ENCODE measurements around the gene INO80D.

The INO80D gene

DNA sequence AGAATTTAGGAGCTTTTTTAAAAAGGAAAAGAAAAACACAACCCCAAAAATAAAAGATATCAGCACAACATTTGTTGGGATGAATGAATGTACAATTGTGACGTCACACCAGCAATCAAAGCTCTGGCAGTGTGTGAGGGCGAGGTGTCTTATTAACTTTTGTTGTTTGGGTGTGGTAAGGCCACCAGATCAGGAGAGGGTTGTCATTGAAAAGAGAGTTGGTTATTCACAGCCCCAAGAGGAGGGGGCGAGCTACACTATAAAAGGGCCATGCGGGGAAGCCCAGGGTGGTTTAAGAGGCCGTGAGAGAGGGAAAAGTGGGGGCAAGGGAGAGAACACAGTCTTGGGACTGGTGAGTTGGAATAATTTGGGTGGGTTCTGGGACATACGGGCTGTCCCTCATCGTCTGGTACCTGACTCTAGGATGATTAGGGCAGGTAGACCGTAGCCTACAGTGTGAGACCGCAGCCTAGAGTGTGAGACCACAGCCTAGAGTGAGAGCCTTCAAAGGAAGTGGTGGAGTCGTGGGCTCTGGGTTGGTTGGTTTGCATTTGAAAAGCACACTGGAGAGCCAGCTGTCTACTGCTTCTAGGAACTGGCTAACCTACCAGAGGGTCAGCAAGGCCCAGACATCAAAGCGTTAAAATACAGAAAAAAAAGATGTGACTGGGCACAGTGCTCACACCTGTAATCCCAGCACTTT lies 128.4 kb downstream of the INO80D start:
- no peak for ATAC-seq
- Mint-ChIP-seq H3K9me3 (peaks cover 5% of the 10 kb centered on the region), H3K4me3 (no peak overlapping the region), H3K27ac (no peak overlapping the region), H3K27me3 (peaks cover 14% of the 10 kb centered on the region), H3K4me1 (no peaks in the 10 kb centered on the region), H3K36me3 (no peaks in the 10 kb centered on the region)

DNA sequence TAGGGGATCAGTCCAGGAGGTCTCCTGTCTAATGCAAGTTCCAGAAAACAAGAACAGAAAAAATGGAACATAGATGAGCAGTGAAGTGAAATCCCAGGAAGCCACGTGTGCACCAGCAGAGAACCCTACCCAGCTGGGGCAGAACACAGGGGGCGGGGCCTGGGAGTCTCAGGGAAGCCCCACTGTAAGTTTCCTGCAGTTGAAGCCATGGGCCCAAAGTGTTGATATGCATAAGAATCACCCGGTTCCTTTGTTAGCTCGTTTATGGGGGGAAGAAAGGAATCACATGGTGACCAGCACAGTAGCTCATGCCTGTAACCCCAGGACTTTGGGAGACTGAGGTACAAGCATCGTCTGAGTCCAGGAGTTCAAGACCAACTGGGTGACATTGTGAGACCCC lies 131.3 kb downstream of the INO80D start:
- Mint-ChIP-seq H3K36me3 (no peaks in the 10 kb centered on the region), H3K27me3 (peaks cover 27% of the 10 kb centered on the region), H3K27ac (no peak overlapping the region), H3K9me3 (peaks cover 10% of the 10 kb centered on the region), H3K4me1 (no peaks in the 10 kb centered on the region), H3K4me3 (no peak overlapping the region)
- no peak for ATAC-seq

DNA sequence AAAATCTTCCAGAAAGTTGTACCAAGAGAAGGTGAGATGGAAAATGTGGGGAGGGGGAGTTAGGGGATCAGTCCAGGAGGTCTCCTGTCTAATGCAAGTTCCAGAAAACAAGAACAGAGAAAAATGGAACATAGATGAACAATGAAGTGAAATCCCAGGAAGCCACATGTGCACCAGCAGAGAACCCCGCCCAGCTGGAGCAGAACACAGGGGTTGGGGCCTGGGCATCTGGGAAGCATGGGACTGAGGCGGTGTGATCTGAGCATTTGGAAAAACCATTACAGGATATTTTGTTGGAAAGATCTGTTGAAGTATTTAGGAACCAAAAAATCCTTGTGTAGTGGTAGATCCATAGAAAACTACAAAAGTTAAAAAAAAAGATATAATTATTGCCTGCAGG lies 133.7 kb downstream of the INO80D start:
- Mint-ChIP-seq H3K36me3 (no peaks in the 10 kb centered on the region), H3K4me1 (no peaks in the 10 kb centered on the region), H3K27me3 (peaks cover 39% of the 10 kb centered on the region), H3K9me3 (peaks cover 10% of the 10 kb centered on the region), H3K4me3 (no peak overlapping the region), H3K27ac (no peak overlapping the region)
- ATAC-seq = no peak

DNA sequence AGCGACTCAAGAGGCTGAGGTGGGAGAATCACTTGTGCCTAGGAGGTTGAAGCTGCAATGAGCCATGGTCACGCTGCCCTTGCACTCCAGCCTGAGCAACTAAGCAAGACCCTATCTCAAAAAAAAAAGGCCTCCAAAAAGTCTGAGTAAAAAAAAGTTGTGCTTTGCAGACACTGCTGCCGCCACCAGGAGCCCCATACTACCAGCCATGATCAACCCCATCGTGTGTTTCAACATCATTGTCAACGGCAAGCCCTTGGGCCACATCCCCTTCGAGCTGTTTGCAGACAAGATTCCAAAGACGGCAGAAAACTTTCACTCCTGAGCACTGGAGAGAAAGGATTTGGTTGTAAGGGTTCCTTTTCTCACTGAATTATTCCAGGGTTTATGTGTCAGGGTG lies 137.1 kb downstream of the INO80D start:
- Mint-ChIP-seq H3K4me3 (no peak overlapping the region), H3K27me3 (peaks cover 46% of the 10 kb centered on the region), H3K36me3 (no peaks in the 10 kb centered on the region), H3K4me1 (no peaks in the 10 kb centered on the region), H3K27ac (no peak overlapping the region), H3K9me3 (peaks cover 10% of the 10 kb centered on the region)
- no peak for ATAC-seq

DNA sequence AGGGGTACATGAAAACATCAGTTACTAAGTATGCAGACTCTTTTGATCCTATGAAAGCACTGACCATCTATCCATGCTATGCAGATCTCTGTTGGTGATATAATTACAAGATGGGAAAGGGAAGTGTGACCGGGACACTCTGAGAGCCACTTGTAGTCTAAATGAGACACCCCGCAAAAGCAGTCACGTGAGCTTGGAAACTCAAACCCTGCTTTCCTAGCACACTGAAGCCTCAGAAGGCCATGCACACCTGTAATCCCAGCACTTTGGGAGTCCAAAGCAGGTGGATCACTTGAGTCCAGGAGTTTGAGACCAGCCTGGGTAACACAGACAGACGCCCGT lies 137.5 kb downstream of the INO80D start:
- peaks cover 10% of the 10 kb centered on the region for H3K9me3 Mint-ChIP-seq
- ATAC-seq = no peak
- no peak overlapping the region for H3K4me3 Mint-ChIP-seq
- no peaks in the 10 kb centered on the region for H3K4me1 Mint-ChIP-seq
- peaks cover 46% of the 10 kb centered on the region for H3K27me3 Mint-ChIP-seq
- no peaks in the 10 kb centered on the region for H3K36me3 Mint-ChIP-seq
- no peak overlapping the region for H3K27ac Mint-ChIP-seq

DNA sequence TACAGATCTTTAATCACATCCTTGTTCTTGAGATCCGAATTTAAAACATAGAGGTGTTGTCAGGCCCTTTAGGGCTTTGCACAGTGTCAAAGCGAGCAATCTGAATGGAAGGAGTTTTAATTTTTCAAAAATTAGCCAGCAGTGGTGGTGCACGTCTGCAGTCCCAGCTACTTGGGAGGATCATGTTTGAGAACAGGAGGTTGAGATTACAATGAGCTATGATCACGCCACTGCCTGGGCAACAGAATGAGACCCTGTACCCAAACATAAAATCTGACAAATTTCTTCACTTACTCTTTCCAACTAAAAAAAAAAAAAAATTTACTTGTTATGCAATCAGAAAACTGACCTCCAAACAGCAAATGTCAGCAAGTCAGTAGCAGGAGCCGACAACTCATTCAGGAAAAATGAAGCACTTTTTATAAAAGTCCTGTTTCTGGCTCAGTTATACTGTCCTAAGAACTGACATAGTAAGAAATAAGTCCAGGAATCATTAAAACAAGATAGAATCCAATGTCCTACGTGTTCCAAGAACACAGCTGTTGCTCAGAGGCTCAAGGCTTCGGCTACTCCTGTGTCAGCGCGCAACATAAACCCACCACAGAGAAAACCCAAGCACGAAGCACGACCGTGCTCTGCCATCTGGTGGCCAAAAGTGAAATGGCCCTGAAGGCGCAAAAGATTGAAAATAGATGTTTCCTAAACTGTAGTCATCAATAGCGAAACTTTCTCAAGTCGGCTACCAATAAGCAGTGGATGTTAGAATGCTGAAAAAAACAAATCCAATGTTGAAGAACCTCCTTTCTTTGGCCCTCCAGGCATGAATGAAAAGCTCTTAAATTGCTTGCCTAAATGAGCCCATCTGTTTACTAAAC lies 138.1 kb downstream of the INO80D start:
- no peak overlapping the region for H3K27ac Mint-ChIP-seq
- H3K4me3 Mint-ChIP-seq = no peak overlapping the region
- H3K36me3 Mint-ChIP-seq = no peaks in the 10 kb centered on the region
- H3K9me3 Mint-ChIP-seq = peaks cover 7% of the 10 kb centered on the region
- no peaks in the 10 kb centered on the region for H3K4me1 Mint-ChIP-seq
- peak; percentile 46 for ATAC-seq
- H3K27me3 Mint-ChIP-seq = peaks cover 46% of the 10 kb centered on the region

DNA sequence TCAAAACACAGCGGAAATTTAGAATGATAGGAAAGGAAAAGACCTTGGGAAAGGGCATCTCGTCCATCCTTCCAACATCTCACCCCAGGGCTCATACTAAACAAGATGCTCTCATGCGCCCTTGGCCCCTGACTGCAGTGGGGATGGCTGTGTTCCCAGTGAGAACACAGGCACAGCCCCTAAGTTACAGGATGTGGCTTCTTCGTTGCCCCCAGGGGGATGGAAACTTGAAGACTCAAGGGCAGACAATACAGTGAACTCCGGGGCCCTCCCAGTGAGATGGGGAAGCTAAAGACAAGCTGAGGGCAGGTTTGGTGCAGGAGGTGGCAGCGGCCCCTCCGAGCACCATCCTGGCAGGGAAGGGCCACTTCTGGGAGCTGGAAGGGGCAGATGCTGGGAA lies 139.7 kb downstream of the INO80D start:
- ATAC-seq = no peak
- Mint-ChIP-seq H3K27me3 (peaks cover 33% of the 10 kb centered on the region), H3K4me3 (no peak overlapping the region), H3K27ac (no peak overlapping the region), H3K9me3 (no peaks in the 10 kb centered on the region), H3K36me3 (no peaks in the 10 kb centered on the region), H3K4me1 (no peaks in the 10 kb centered on the region)

Data from stimulated activated memory B cell treated with anti-CD40 and anti-IgM and Interleukin-4, amounts not matched to agents 10 μg/mL and 1 μg/mL and 100 μg/mL, for 72 hours (primary cell).